Right lung (tissue), 10 donors: ENCODE data around the gene MRPL21. TPM values are rescaled to one million over a fixed set of nuclear protein-coding genes. Genes with fewer than 3 reads are reported as not detected.
A peak's percentile ranks its signal among the peaks of the same experiment; 100 is the strongest.

Experiments used
- DNase-seq, 2 donors: peaks; one replicate each; pipeline ENCODE4 v3.0.0-alpha.2; 2013
- long read RNA-seq, 8 donors: transcript quantifications; one replicate each; lab custom pipeline, GENCODE V29; 2026
- polyA plus RNA-seq, 5 donors: library from polyadenylated mRNA; unstranded; fragments of 120-200 nt; gene quantifications; one replicate each; pipeline versions ENCODE4 v1.2.1 to v1.2.3, GENCODE V29; 2013; ENCODE audit warnings: inconsistent platforms in 1 of 5, low replicate concordance in 1 of 5; ENCODE audit not compliant: insufficient read length in 5 of 5, insufficient read depth in 1 of 5

MRPL21 gene
- 10 to 100 TPM; 55.9 to 70.8 (median 62.1) TPM for polyA plus RNA-seq
- long read RNA-seq, donor 1, transcript MRPL21-202 (7 exons, 662 nt), result minor isoform, 7 of 62 reads
- long read RNA-seq, donor 1, transcript MRPL21-201 (7 exons, 683 nt), result major isoform, 48 of 62 reads
- long read RNA-seq, donor 1, partial matches to known transcripts, result 6 of 62 reads
- long read RNA-seq, donor 1, other reads (novel, unspliced or antisense), result 0 of 62 reads
- long read RNA-seq, donor 2, transcript MRPL21-202 (7 exons, 662 nt), result minor isoform, 18 of 44 reads
- long read RNA-seq, donor 2, transcript MRPL21-201 (7 exons, 683 nt), result major isoform, 25 of 44 reads
- long read RNA-seq, donor 2, partial matches to known transcripts, result 0 of 44 reads
- long read RNA-seq, donor 2, other reads (novel, unspliced or antisense), result 0 of 44 reads
- long read RNA-seq, donor 3, transcript MRPL21-202 (7 exons, 662 nt), result minor isoform, 8 of 46 reads
- long read RNA-seq, donor 3, transcript MRPL21-201 (7 exons, 683 nt), result major isoform, 32 of 46 reads
- long read RNA-seq, donor 3, partial matches to known transcripts, result 5 of 46 reads
- long read RNA-seq, donor 3, other reads (novel, unspliced or antisense), result 0 of 46 reads
- long read RNA-seq, donor 4, transcript MRPL21-201 (7 exons, 683 nt), result major isoform, 21 of 40 reads
- long read RNA-seq, donor 4, partial matches to known transcripts, result 13 of 40 reads
- long read RNA-seq, donor 4, other reads (novel, unspliced or antisense), result 0 of 40 reads
- long read RNA-seq, donor 5, transcript MRPL21-202 (7 exons, 662 nt), result minor isoform, 7 of 64 reads
- long read RNA-seq, donor 5, transcript MRPL21-201 (7 exons, 683 nt), result major isoform, 54 of 64 reads
- long read RNA-seq, donor 5, partial matches to known transcripts, result 0 of 64 reads
- long read RNA-seq, donor 5, other reads (novel, unspliced or antisense), result 0 of 64 reads
- long read RNA-seq, donor 6, transcript MRPL21-201 (7 exons, 683 nt), result major isoform, 46 of 55 reads
- long read RNA-seq, donor 6, transcript MRPL21-202 (7 exons, 662 nt), result minor isoform, 5 of 55 reads
- long read RNA-seq, donor 6, partial matches to known transcripts, result 0 of 55 reads
- long read RNA-seq, donor 6, other reads (novel, unspliced or antisense), result 0 of 55 reads
- long read RNA-seq, donor 7, transcript MRPL21-201 (7 exons, 683 nt), result major isoform, 38 of 59 reads
- long read RNA-seq, donor 7, transcript MRPL21-202 (7 exons, 662 nt), result minor isoform, 11 of 59 reads
- long read RNA-seq, donor 7, partial matches to known transcripts, result 8 of 59 reads
- long read RNA-seq, donor 7, other reads (novel, unspliced or antisense), result 0 of 59 reads
- long read RNA-seq, donor 8, transcript MRPL21-201 (7 exons, 683 nt), result major isoform, 17 of 19 reads
- long read RNA-seq, donor 8, partial matches to known transcripts, result 0 of 19 reads
- long read RNA-seq, donor 8, other reads (novel, unspliced or antisense), result 0 of 19 reads

- peak; percentile 82 to 87 for DNase-seq
These were observed at the start of gene MRPL21, which contains the start of gene IGHMBP2 for GRCh38 chr11:68903288-68904247. Gene MRPL21, minus strand, starts transcription at chr11:68903832. Its CDS starts 22 bp downstream, at chr11:68903810. Gene IGHMBP2, plus strand, starts transcription at chr11:68903891. Its CDS starts 62 bp downstream, at chr11:68903953.

GRCh38 chr11:68950762-68951161, 47.1 kb upstream of the MRPL21 start:
- no peak for DNase-seq

GRCh38 chr11:68950270-68950669, 46.6 kb upstream of the MRPL21 start:
- no peak for DNase-seq

GRCh38 chr11:68948935-68949334, 45.3 kb upstream of the MRPL21 start:
- no peak for DNase-seq

- DNase-seq, result no peak
These were observed 44.9 kb upstream of the MRPL21 start for GRCh38 chr11:68948496-68948895.

- no peak for DNase-seq
These were observed 43.5 kb upstream of the MRPL21 start for GRCh38 chr11:68947151-68947550.

- DNase-seq, result peak; percentile 29 to 38
These were observed 42.9 kb upstream of the MRPL21 start for GRCh38 chr11:68946416-68947090.

GRCh38 chr11:68942751-68943271, 39.2 kb upstream of the MRPL21 start:
- no peak for DNase-seq

GRCh38 chr11:68942095-68942620, 38.5 kb upstream of the MRPL21 start:
- no peak for DNase-seq

- DNase-seq, result no peak
These were observed 37.9 kb upstream of the MRPL21 start for GRCh38 chr11:68941324-68942094.

GRCh38 chr11:68940651-68941323, 37.2 kb upstream of the MRPL21 start:
- DNase-seq, result no peak

GRCh38 chr11:68939583-68940555, 36.2 kb upstream of the MRPL21 start:
- no peak for DNase-seq

GRCh38 chr11:68938816-68939582, 35.4 kb upstream of the MRPL21 start:
- DNase-seq, result no peak

GRCh38 chr11:68938088-68938487, 34.5 kb upstream of the MRPL21 start:
- no peak for DNase-seq
